DND-41 (cell line): Measurements from ENCODE around the gene CYP4F22.

Experiments used
- EZH2 ChIP-seq: IDR thresholded peaks from 3 replicates; pipeline ENCODE4 v1.6.1; 2012; ENCODE audit warnings: borderline replicate concordance, low read depth, mild to moderate bottlenecking, moderate library complexity, low read length, inconsistent platforms; ENCODE audit not compliant: severe bottlenecking
- TF ChIP-seq, protein P1 (sequence below): IDR thresholded peaks from 2 replicates; pipeline ENCODE4 v1.5.1; 2012; ENCODE audit warnings: borderline replicate concordance, low read length, moderate library complexity, mild to moderate bottlenecking; ENCODE audit not compliant: poor library complexity, severe bottlenecking; ENCODE audit errors: extremely low read depth

DNA sequence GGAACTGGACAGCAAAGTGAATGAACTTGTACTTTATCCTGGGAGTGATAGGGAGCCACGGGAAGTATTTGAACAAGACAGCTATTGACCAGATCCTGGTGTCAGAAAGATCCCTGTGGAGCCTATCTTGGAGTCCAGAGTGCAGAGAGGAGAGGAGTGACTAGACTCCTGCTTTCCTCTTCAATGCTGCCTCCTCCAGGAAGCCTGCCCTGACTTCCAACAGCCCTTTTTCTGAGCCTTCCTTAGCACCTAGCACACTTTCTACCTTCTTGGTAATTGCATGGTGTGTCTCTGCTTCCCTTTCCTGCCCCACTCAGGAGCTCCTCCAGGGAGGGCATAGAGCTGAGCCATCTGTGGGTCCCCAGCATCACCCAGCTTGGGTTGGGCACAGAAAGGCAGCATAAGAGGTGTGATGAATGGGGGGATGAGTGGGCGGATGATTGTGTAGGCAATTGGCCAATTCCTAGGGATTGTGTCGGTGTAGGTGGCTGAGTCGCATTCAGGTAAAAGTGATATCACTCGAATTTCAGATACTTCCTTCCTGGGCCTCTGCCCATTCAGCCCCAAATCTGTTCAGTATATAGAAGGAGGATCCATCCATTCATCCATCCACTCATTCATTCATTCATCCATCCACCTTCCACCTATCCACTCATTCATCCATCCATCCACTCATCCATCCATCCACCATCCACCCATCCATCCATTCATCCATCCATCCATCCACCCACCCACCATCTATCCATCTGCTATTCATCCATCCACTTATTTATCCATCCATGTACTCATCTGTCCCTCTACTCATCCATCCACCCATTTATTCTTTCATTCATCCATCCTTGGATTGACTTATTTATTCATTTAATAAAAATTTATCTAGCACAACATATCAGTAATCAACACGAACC lies 26.9 kb downstream of the CYP4F22 start:
- TF ChIP-seq EZH2, result no peak
- TF ChIP-seq, protein P1, sequence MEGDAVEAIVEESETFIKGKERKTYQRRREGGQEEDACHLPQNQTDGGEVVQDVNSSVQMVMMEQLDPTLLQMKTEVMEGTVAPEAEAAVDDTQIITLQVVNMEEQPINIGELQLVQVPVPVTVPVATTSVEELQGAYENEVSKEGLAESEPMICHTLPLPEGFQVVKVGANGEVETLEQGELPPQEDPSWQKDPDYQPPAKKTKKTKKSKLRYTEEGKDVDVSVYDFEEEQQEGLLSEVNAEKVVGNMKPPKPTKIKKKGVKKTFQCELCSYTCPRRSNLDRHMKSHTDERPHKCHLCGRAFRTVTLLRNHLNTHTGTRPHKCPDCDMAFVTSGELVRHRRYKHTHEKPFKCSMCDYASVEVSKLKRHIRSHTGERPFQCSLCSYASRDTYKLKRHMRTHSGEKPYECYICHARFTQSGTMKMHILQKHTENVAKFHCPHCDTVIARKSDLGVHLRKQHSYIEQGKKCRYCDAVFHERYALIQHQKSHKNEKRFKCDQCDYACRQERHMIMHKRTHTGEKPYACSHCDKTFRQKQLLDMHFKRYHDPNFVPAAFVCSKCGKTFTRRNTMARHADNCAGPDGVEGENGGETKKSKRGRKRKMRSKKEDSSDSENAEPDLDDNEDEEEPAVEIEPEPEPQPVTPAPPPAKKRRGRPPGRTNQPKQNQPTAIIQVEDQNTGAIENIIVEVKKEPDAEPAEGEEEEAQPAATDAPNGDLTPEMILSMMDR, result no peak
